PC-9 (cell line): Measurements from ENCODE around the gene LRRD1. TPM values are rescaled to one million over a fixed set of nuclear protein-coding genes. Genes with fewer than 3 reads are reported as not detected.
"Not testable (repeated sequence)": the region's sequence is repeated elsewhere in the genome, so short reads cannot be mapped to it uniquely, and the experiment has no call there.

ENCODE experiments used
- BruUV-seq: library from RNA; stranded (reverse); fragments of 400-500 nt; replicated peaks from 2 replicates; lab custom pipeline; 2021; lab: Mats Ljungman, UMichigan
- CTCF ChIA-PET: fragments of 300-600 bp; sonication (Branson Sonifier 250); formaldehyde crosslinking; loops from one replicate; lab custom pipeline; 2022; ENCODE audit warnings: antibody characterized with exemption; lab: Charles Lee
- POLR2A ChIA-PET: fragments of 300-600 bp; sonication (Branson Sonifier 250); formaldehyde crosslinking; loops from one replicate; lab custom pipeline; 2022; ENCODE audit warnings: antibody characterized with exemption; ENCODE audit not compliant: unreplicated experiment; lab: Charles Lee
- DNase-seq, 2 experiments: peaks; one replicate each; pipeline versions ENCODE4 v3.0.0 to v3.0.0-alpha.2; 2015 to 2022; ENCODE audit warnings: mixed read lengths in 1 of 2
- H2AFZ ChIP-seq: fragments of 200-600 bp; sonication (generic); 2 replicates; pipeline ENCODE4 v1.8.1; 2017; ENCODE audit warnings: antibody characterized with exemption
- H3F3A ChIP-seq: fragments of 200-600 bp; sonication (generic); 2 replicates; pipeline ENCODE4 v1.8.1; 2017; ENCODE audit warnings: antibody characterized with exemption, mild to moderate bottlenecking, low read depth; ENCODE audit not compliant: insufficient read depth
- H3K27ac ChIP-seq: fragments of 200-600 bp; sonication (generic); 2 replicates; pipeline ENCODE4 v1.6.1; 2016; ENCODE audit warnings: mixed run types
- H3K27me3 ChIP-seq: fragments of 200-600 bp; sonication (generic); 2 replicates; pipeline ENCODE4 v1.6.1; 2016; ENCODE audit warnings: low read depth, mixed run types; ENCODE audit not compliant: insufficient read depth
- H3K36me3 ChIP-seq: fragments of 200-600 bp; sonication (generic); 2 replicates; pipeline ENCODE4 v1.6.1; 2016; ENCODE audit warnings: low read depth, mixed run types
- H3K4me1 ChIP-seq: fragments of 200-600 bp; sonication (generic); replicated peaks from 2 replicates; pipeline ENCODE4 v1.6.1; 2016; ENCODE audit warnings: mixed run types; ENCODE audit not compliant: insufficient read depth
- H3K4me2 ChIP-seq: fragments of 200-600 bp; sonication (generic); 2 replicates; pipeline ENCODE4 v1.6.1; 2017; ENCODE audit warnings: mixed run types
- H3K4me3 ChIP-seq: fragments of 200-600 bp; sonication (generic); 2 replicates; pipeline ENCODE4 v1.6.1; 2016; ENCODE audit warnings: mixed run types
- H3K79me2 ChIP-seq: fragments of 200-600 bp; sonication (generic); 2 replicates; pipeline ENCODE4 v1.6.1; 2017; ENCODE audit warnings: low read depth, mixed run types
- H3K9me2 ChIP-seq: fragments of 200-600 bp; sonication (generic); 2 replicates; pipeline ENCODE4 v1.8.1; 2017; ENCODE audit warnings: mild to moderate bottlenecking; ENCODE audit not compliant: insufficient read depth
- H3K9me3 ChIP-seq: fragments of 200-600 bp; sonication (generic); 2 replicates; pipeline ENCODE4 v1.8.1; 2016; ENCODE audit warnings: low read depth; ENCODE audit not compliant: insufficient read depth
- H4K20me1 ChIP-seq: fragments of 200-600 bp; sonication (generic); 2 replicates; pipeline ENCODE4 v1.8.1; 2017; ENCODE audit not compliant: insufficient read depth
- EZH2 ChIP-seq: fragments of 200-600 bp; sonication (generic); IDR thresholded peaks from 2 replicates; pipeline ENCODE4 v1.8.0; 2017; ENCODE audit warnings: antibody characterized with exemption, low read depth
- intact Hi-C: fragments of 100-400 bp; cut with micrococcal nuclease; formaldehyde crosslinking; loops from one replicate; pipeline ENCODE4 v1.10.0; 2022; ENCODE audit not compliant: unreplicated experiment
- total RNA-seq: library from RNA; stranded (reverse); gene quantifications from 2 replicates; pipeline ENCODE4 v1.2.3, GENCODE V29; 2021
- TF ChIP-seq, protein P1 (sequence below): fragments of 200-600 bp; sonication (generic); conservative IDR thresholded peaks from 2 replicates; pipeline ENCODE4 v1.6.1; 2017; ENCODE audit warnings: mixed run types, antibody characterized with exemption, mild to moderate bottlenecking, moderate library complexity

LRRD1 gene
- total RNA-seq, 1 experiment from 2014 or later = not detected

DNA sequence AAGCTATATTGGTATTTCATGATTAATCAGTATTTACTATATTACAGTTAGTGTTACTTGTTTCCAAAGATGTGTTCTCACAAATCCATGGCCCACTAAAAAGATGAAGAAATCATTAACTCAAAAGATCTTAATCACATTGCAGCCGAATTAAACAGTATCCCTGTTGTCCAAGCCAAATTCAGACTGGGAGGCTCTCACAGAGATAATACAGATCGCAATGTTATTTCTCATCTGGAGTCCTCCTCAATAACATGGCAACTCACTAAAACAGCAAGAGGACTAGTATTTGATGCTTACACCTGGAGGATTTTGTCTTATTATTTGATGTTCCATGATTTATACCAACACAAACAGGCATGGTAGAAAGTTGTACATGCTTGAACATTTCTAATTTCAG is 68.1 kb downstream of the LRRD1 start:
- DNase-seq = no peak
- POLR2A ChIA-PET = no interaction called here
- Histone ChIP-seq H3F3A (peaks cover 12% of the 10 kb centered on the region; the same call in 1 of the 2 replicates), H3K79me2 (no peaks in the 10 kb centered on the region), H3K27me3 (no peaks in the 10 kb centered on the region), H3K9me2 (no peaks in the 10 kb centered on the region), H3K9me3 (no peaks in the 10 kb centered on the region), H3K27ac (no peak overlapping the region), H3K36me3 (peaks cover 25% of the 10 kb centered on the region), H3K4me1 (no peaks in the 10 kb centered on the region), H4K20me1 (no peaks in the 10 kb centered on the region), H3K4me2 (no peak overlapping the region), H3K4me3 (no peak overlapping the region), H2AFZ (no peak overlapping the region)
- CTCF ChIA-PET = no interaction called here
- intact Hi-C loops = no loop called here
- no TSS peak for BruUV-seq
- TF ChIP-seq, protein P1, sequence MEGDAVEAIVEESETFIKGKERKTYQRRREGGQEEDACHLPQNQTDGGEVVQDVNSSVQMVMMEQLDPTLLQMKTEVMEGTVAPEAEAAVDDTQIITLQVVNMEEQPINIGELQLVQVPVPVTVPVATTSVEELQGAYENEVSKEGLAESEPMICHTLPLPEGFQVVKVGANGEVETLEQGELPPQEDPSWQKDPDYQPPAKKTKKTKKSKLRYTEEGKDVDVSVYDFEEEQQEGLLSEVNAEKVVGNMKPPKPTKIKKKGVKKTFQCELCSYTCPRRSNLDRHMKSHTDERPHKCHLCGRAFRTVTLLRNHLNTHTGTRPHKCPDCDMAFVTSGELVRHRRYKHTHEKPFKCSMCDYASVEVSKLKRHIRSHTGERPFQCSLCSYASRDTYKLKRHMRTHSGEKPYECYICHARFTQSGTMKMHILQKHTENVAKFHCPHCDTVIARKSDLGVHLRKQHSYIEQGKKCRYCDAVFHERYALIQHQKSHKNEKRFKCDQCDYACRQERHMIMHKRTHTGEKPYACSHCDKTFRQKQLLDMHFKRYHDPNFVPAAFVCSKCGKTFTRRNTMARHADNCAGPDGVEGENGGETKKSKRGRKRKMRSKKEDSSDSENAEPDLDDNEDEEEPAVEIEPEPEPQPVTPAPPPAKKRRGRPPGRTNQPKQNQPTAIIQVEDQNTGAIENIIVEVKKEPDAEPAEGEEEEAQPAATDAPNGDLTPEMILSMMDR = no peak
- no peak for TF ChIP-seq EZH2

DNA sequence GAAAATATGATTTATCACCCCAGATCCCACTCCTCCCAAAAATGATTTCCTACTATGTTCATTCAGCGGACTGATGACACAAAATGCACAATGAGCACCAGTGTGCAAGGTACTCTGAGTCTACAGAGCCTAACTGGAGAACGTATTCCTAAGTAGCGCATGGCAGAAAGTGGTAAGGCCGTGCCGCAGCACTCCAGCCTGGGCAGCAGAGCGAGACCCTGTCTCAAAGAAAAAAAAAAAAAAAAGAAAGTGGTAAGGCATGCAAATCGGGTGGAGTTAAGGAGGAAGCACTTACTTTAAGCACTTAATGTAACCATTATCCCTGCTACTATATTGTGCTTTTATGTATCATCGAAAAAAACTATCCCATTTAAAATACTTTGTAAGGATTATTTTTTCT is 70.1 kb downstream of the LRRD1 start:
- no peak for TF ChIP-seq EZH2
- intact Hi-C loops = no loop called here

DNA sequence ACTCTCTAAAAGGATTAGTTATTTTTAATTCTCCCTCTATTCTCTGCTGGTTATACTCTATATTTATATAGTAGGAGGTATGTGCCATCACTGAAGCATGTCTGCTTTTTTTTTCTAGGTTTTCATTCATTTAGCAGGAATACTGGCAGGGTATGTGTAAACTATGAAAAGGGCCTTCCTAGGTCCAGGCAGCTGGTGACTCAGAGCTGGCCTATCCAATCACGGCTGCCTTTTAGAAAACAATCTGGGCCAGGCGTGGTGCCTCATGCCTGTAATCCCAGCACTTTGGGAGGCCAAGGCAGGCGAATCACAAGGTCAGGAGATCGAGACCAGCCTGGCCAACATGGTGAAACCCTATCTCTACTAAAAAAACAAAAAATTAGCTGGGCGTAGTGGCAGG is 76.1 kb downstream of the LRRD1 start:
- DNase-seq, H2AFZ ChIP-seq, H3K4me3 ChIP-seq, CTCF ChIA-PET, H3K4me2 ChIP-seq, intact Hi-C loops, H3K27me3 ChIP-seq, H3K4me1 ChIP-seq, H3F3A ChIP-seq, H3K36me3 ChIP-seq, H3K9me2 ChIP-seq, H3K9me3 ChIP-seq, H4K20me1 ChIP-seq, BruUV-seq, H3K79me2 ChIP-seq, H3K27ac ChIP-seq, POLR2A ChIA-PET: not testable (repeated sequence)

More for the DNA sequence above, 70.1 kb downstream of the LRRD1 start:
- Histone ChIP-seq H3K36me3 (peaks cover 6% of the 10 kb centered on the region), H3K4me1 (no peaks in the 10 kb centered on the region), H4K20me1 (no peaks in the 10 kb centered on the region), H3K27me3 (no peaks in the 10 kb centered on the region), H2AFZ (no peak overlapping the region), H3K79me2 (no peaks in the 10 kb centered on the region), H3K4me2 (no peak overlapping the region), H3F3A (peaks cover 4% of the 10 kb centered on the region; the same call in 1 of the 2 replicates), H3K9me3 (no peaks in the 10 kb centered on the region), H3K9me2 (no peaks in the 10 kb centered on the region), H3K4me3 (no peak overlapping the region), H3K27ac (no peak overlapping the region)
- CTCF ChIA-PET = interaction anchor here (0.7 kb wide), 1 partner anchor 253 kb away, joined by 4 read pairs; no protein-coding TSS in a partner anchor
- DNase-seq = no peak
- BruUV-seq = no TSS peak
- POLR2A ChIA-PET = no interaction called here

DNA sequence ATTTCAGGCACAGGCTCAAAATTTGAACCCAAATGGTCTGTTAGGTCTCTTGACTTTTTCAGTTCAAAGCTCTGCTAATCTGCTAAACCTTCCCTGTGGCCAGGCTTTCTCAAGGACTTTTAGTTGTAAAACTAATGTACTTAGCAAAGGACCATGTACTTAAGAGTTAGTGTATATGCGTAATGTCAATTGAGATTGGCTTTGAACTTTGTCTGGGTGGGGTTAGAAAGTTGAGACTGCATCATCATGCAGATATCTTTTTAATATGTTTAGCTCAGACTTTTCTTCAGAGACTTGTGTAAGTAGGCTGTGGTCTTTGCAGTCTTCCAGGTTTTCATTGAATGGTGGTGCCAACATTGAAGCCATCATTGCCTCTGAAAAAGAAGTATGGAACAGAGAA is 78.4 kb downstream of the LRRD1 start:
- H3K36me3 ChIP-seq = peaks cover 11% of the 10 kb centered on the region; the same call in 1 of the 2 replicates
- CTCF ChIA-PET = no interaction called here

More for the DNA sequence above, 78.4 kb downstream of the LRRD1 start:
- DNase-seq = no peak
- Histone ChIP-seq H3K79me2 (no peaks in the 10 kb centered on the region), H3K27me3 (no peaks in the 10 kb centered on the region), H4K20me1 (no peaks in the 10 kb centered on the region), H2AFZ (no peak overlapping the region), H3K27ac (no peak overlapping the region), H3K9me2 (no peaks in the 10 kb centered on the region), H3F3A (no peaks in the 10 kb centered on the region), H3K9me3 (no peaks in the 10 kb centered on the region), H3K4me2 (no peak overlapping the region), H3K4me3 (no peak overlapping the region), H3K4me1 (no peaks in the 10 kb centered on the region)
- BruUV-seq = no TSS peak
- intact Hi-C loops = no loop called here
- TF ChIP-seq, protein P1 = no peak
- TF ChIP-seq EZH2 = no peak
- POLR2A ChIA-PET = no interaction called here
